Tibial nerve (tissue), 4 donors: ENCODE data around the gene CD244. TPM values are rescaled to one million over a fixed set of nuclear protein-coding genes. Genes with fewer than 3 reads are reported as not detected.

Experiments used
- DNase-seq, 2 donors: peaks; one replicate each; pipeline ENCODE4 v3.0.0-alpha.2; 2019; ENCODE audit warnings: low spot score in 2 of 2
- H3K27ac ChIP-seq, 4 donors: fragments of 200-600 bp; sonication (generic) in 3 of 4; one replicate each; pipeline ENCODE4 v1.5.1; 2017 to 2019; ENCODE audit warnings: mild to moderate bottlenecking in 1 of 4
- H3K27me3 ChIP-seq, 2 donors: fragments of 200-600 bp; sonication (generic) in 1 of 2; one replicate each; pipeline versions ENCODE4 v1.5.1 to v1.6.0; 2017 to 2019
- H3K36me3 ChIP-seq, 3 donors: fragments of 200-600 bp; sonication (generic); one replicate each; pipeline ENCODE4 v1.5.1; 2018 to 2019
- H3K4me1 ChIP-seq, 4 donors: fragments of 200-600 bp; sonication (generic) in 3 of 4; one replicate each; pipeline ENCODE4 v1.5.1; 2017 to 2019
- H3K4me3 ChIP-seq, 4 donors: fragments of 200-600 bp; sonication (generic) in 3 of 4; one replicate each; pipeline ENCODE4 v1.5.1; 2017 to 2019; ENCODE audit warnings: mild to moderate bottlenecking in 1 of 4, moderate library complexity in 1 of 4
- H3K9me3 ChIP-seq, 4 donors: fragments of 200-600 bp; sonication (generic) in 3 of 4; one replicate each; pipeline ENCODE4 v1.5.1; 2017 to 2019
- EP300 ChIP-seq, 2 donors: sonication (generic); formaldehyde crosslinking; IDR thresholded peaks; one replicate each; pipeline ENCODE4 v1.6.1; 2017; ENCODE audit warnings: antibody characterized with exemption in 2 of 2, mild to moderate bottlenecking in 1 of 2
- POLR2A ChIP-seq, 2 donors: fragments of 450-650 bp; IDR thresholded peaks; one replicate each; pipeline ENCODE4 v1.6.1; 2017; ENCODE audit warnings: antibody characterized with exemption in 2 of 2, mild to moderate bottlenecking in 2 of 2, moderate library complexity in 2 of 2
- WGBS, 2 donors: methylation state at CpG; one replicate each; pipeline ENCODE4 v1.1.5; 2018; 5-methylcytosine and 5-hydroxymethylcytosine counted together
- total RNA-seq, 4 donors: library from RNA; depleted of rRNA; stranded (reverse); fragments of >200 nt; gene quantifications; one replicate each; pipeline ENCODE4 v1.1.0, GENCODE V29; 2016
- TF ChIP-seq, protein P1 (sequence below), 5 experiments: fragments of 200-600 bp in 3 of 5; fragments of 450-650 bp in 2 of 5; sonication (generic) in 3 of 5; IDR thresholded peaks; one replicate each; pipeline ENCODE4 v1.5.1; 2016 to 2019; ENCODE audit warnings: antibody characterized with exemption in 5 of 5, mild to moderate bottlenecking in 3 of 5, moderate library complexity in 2 of 5

The CD244 gene
- total RNA-seq, 4 donors from 2014 or later, result 0.63 to 0.98 (median 0.90) TPM; not detected in 1

DNA sequence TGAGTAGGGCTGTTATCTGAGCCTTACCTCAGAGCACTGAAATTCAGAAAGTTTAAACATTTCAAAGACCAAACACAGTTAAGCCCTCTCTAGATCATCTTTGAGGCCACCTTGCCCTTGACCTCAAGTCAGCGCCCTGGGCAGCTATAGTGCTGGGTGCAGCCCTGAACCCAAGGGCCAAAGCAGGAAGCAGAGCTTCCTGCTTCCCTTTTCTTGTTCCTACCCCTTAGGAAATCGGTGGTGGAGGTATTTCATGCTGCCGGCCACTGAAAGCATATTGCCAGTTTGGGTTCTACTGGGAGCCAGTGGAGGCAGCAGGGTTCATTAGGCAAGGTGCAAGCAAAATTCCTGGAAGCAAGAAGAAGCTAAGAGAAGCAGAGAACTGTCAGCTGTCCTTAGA, 26.1 kb downstream of the CD244 start:
- 46 to 60% methylated on average over 3 of the region's 3 CpGs for WGBS, 2 donors
- TF ChIP-seq, protein P1, sequence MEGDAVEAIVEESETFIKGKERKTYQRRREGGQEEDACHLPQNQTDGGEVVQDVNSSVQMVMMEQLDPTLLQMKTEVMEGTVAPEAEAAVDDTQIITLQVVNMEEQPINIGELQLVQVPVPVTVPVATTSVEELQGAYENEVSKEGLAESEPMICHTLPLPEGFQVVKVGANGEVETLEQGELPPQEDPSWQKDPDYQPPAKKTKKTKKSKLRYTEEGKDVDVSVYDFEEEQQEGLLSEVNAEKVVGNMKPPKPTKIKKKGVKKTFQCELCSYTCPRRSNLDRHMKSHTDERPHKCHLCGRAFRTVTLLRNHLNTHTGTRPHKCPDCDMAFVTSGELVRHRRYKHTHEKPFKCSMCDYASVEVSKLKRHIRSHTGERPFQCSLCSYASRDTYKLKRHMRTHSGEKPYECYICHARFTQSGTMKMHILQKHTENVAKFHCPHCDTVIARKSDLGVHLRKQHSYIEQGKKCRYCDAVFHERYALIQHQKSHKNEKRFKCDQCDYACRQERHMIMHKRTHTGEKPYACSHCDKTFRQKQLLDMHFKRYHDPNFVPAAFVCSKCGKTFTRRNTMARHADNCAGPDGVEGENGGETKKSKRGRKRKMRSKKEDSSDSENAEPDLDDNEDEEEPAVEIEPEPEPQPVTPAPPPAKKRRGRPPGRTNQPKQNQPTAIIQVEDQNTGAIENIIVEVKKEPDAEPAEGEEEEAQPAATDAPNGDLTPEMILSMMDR (IDR thresholded peaks at IDR 0.05), result no peak
- TF ChIP-seq POLR2A (IDR thresholded peaks at IDR 0.05) (no peak), EP300 (IDR thresholded peaks at IDR 0.05) (no peak)
- no peak for DNase-seq
- Histone ChIP-seq H3K27ac (peak overlapping the region; percentile 35 to 82 (median 76)), H3K4me1 (peaks cover 0 to 27% (median 20%) of the 10 kb centered on the region in 4 donors), H3K27me3 (no peaks in the 10 kb centered on the region), H3K9me3 (no peaks in the 10 kb centered on the region), H3K36me3 (no peaks in the 10 kb centered on the region), H3K4me3 (no peak overlapping the region)

DNA sequence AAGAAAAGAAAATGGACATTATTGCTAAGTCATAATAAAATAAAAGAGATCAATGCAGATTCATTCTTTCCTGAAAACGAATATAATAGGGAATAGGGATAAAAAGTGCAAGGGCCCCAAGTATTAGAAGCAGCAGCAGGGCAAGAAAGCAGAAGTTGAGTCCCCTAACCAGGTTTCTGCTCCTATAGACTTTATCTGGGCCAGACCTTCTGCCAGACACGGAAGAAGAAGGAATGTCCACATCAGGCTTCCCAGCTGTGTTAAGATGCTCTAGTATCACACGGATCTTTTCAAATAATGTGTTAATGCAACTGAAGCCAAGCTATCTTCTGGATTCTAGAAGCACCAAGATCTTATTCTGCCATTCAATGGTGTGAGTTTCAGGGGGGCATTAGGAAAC, 26.9 kb downstream of the CD244 start:
- Histone ChIP-seq H3K27ac (peak overlapping the region in 1 of 4 donors; percentile 78), H3K27me3 (no peaks in the 10 kb centered on the region), H3K36me3 (no peaks in the 10 kb centered on the region), H3K4me3 (no peak overlapping the region), H3K4me1 (peaks cover 0 to 27% (median 20%) of the 10 kb centered on the region in 4 donors), H3K9me3 (no peaks in the 10 kb centered on the region)
- no peak for TF ChIP-seq POLR2A (IDR thresholded peaks at IDR 0.05)
- TF ChIP-seq, protein P1 (IDR thresholded peaks at IDR 0.05), result no peak
- TF ChIP-seq EP300 (IDR thresholded peaks at IDR 0.05), result no peak
- no peak for DNase-seq
- WGBS, 2 donors, result 81 to 88% methylated on average over 3 of the region's 3 CpGs

DNA sequence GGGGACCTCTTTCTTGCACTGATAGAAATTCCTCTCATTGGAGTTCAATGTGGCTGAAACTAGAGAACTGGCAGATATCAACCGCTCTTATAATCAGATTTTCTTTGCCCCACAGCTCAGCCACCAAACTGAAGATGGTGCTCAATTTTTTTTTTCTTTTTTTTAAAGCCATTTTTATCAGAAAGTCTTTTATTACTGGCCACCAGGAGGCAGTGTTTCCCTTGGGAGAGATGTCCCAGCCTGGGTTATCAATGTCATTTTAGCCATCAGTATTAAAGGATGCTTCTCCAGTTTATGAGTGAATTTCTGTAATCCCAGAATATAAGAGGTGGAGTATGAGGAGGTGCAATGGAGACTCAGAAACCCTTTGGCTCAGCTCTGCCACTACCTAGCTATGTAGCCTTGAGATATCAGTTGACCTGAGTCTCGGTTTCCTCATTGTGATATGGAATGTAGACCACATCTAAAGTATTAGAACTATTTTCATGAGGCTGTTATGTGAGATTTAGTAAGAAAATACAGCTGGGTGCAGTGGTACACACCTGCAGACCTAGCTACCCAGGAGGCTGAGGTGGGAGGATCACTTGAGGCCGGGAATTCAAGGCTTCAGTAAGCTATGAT, 27.6 kb downstream of the CD244 start:
- Histone ChIP-seq H3K27ac (no peak overlapping the region), H3K4me1 (peaks cover 0 to 27% (median 20%) of the 10 kb centered on the region in 4 donors), H3K4me3 (no peak overlapping the region), H3K36me3 (no peaks in the 10 kb centered on the region), H3K9me3 (no peaks in the 10 kb centered on the region), H3K27me3 (no peaks in the 10 kb centered on the region)
- 88 to 94% methylated on average over 3 of the region's 3 CpGs for WGBS, 2 donors
- DNase-seq, result peak in 1 of 2 donors; percentile 23
- TF ChIP-seq POLR2A (IDR thresholded peaks at IDR 0.05), result no peak
- TF ChIP-seq, protein P1 (IDR thresholded peaks at IDR 0.05), result peak; percentile 14 to 51 (median 38)

DNA sequence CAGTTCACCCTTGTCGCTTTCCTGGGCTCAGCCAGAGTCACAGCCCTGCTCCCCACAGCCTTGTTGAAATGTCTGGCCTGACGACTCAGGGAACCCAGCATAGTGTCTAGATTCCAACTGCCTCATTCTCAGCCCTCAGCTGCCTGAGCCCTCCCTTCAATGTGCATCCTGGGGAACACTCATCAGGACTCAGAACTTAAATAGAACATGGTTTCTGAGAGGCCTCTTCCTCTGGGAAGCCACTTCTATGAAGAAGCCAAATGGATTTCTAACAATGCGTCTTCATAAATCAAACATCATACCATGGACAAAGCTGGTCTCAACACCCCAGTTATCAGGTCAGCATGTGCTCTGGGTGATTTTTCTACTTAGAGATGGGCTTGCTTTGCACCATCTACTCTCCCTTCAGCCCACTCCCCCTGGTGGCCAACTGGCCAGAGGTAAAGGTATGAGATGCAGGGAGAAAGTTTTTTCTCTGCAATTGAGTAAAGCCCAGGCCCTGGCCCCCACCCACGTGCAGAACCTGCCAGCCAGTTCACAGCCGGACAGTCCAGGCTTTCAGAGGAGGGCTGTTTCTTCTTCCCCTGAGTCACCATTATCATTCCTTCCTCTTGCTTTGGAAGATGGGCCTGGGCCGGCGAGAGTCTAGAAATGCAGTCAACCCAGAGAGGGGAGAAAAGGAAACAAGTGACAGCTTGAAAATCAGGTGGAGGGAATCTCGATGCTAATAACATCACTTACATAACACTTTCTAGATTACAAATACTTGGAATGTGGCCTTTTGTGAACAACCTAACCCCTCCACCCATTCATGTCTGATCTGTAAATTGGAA, 32.1 kb downstream of the CD244 start:
- H3K4me3 ChIP-seq, result no peak overlapping the region
- H3K27me3 ChIP-seq, result no peaks in the 10 kb centered on the region
- H3K36me3 ChIP-seq, result no peaks in the 10 kb centered on the region
- peak in 1 of 2 donors; percentile 55 for DNase-seq
- WGBS, 2 donors, result 64 to 65% methylated on average over 8 of the region's 8 CpGs
- H3K27ac ChIP-seq, result no peak overlapping the region
- H3K4me1 ChIP-seq, result no peaks in the 10 kb centered on the region
- H3K9me3 ChIP-seq, result no peaks in the 10 kb centered on the region
- TF ChIP-seq, protein P1 (IDR thresholded peaks at IDR 0.05), result peak in 4 of 5 experiments; percentile 6 to 52 (median 24)
- no peak for TF ChIP-seq POLR2A (IDR thresholded peaks at IDR 0.05)

DNA sequence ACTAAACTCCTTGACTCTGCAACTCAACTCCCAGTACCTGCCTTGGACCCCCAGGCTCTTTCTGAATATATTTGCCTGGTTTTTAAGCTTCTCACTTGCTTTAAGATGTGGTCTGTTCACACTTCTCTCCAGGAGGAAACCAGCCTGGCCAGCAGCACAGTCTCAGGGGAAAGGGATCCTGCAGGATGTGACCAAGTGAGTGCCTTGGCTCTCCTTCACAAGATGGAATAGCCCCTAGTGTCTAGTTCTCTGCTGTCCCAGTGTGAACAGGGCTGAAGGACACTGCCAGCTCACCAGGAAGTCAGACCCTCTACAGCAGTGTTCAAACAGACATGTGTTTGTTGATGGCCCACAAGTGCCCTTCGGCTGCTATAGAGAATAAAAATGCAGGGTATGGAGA, 32.9 kb downstream of the CD244 start:
- H3K4me1 ChIP-seq, result no peaks in the 10 kb centered on the region
- no peaks in the 10 kb centered on the region for H3K27me3 ChIP-seq
- DNase-seq, result no peak
- no peaks in the 10 kb centered on the region for H3K36me3 ChIP-seq
- H3K9me3 ChIP-seq, result no peaks in the 10 kb centered on the region
- 82 to 88% methylated on average over 1 of the region's 1 CpG for WGBS, 2 donors
- no peak overlapping the region for H3K4me3 ChIP-seq
- no peak overlapping the region for H3K27ac ChIP-seq
- TF ChIP-seq POLR2A (IDR thresholded peaks at IDR 0.05) (no peak), EP300 (IDR thresholded peaks at IDR 0.05) (no peak)
- TF ChIP-seq, protein P1 (IDR thresholded peaks at IDR 0.05), result no peak
